ENCODE data around the gene GLOD5.

The GLOD5 gene

GRCh38 chrX:48781705-48782104 lies 20.2 kb downstream of the GLOD5 start:
- TF ChIP-seq ZFX (IDR thresholded peaks at IDR 0.05) (no peak), CTCF (conservative IDR thresholded peaks at IDR 0.05) (no peak)
- H3K27ac ChIP-seq: no peak overlapping the region

GRCh38 chrX:48782216-48782615 lies 20.7 kb downstream of the GLOD5 start:
- no peak overlapping the region for H3K27ac ChIP-seq
- TF ChIP-seq CTCF (conservative IDR thresholded peaks at IDR 0.05): no peak
- no peak for TF ChIP-seq ZFX (IDR thresholded peaks at IDR 0.05)

- H3K27ac ChIP-seq: no peak overlapping the region
- TF ChIP-seq CTCF (conservative IDR thresholded peaks at IDR 0.05): no peak
- no peak for TF ChIP-seq ZFX (IDR thresholded peaks at IDR 0.05)
These were observed 21.2 kb downstream of the GLOD5 start for GRCh38 chrX:48782795-48783194.

- no peak for TF ChIP-seq ZFX (IDR thresholded peaks at IDR 0.05)
- no peak for TF ChIP-seq CTCF (conservative IDR thresholded peaks at IDR 0.05)
- no peak overlapping the region for H3K27ac ChIP-seq
These were observed 23.2 kb downstream of the GLOD5 start for GRCh38 chrX:48784726-48785125.

GRCh38 chrX:48785186-48785539 lies 23.6 kb downstream of the GLOD5 start:
- no peak overlapping the region for H3K27ac ChIP-seq
- TF ChIP-seq ZFX (IDR thresholded peaks at IDR 0.05) (no peak), CTCF (conservative IDR thresholded peaks at IDR 0.05) (no peak)

- TF ChIP-seq CTCF (conservative IDR thresholded peaks at IDR 0.05): no peak
- no peak for TF ChIP-seq ZFX (IDR thresholded peaks at IDR 0.05)
- no peak overlapping the region for H3K27ac ChIP-seq
These were observed 24.1 kb downstream of the GLOD5 start for GRCh38 chrX:48785540-48786214.

GRCh38 chrX:48786341-48786800 lies 24.8 kb downstream of the GLOD5 start, which contains the start of gene GATA1:
Gene GATA1, plus strand, starts transcription at chrX:48786590. Its CDS starts 4,520 bp downstream, at chrX:48791110.
- TF ChIP-seq ZFX (IDR thresholded peaks at IDR 0.05): no peak
- no peak for TF ChIP-seq CTCF (conservative IDR thresholded peaks at IDR 0.05)
- no peak within 1 kb of the TSS for H3K27ac ChIP-seq

All from C4-2B (cell line).